Raji (cell line): Measurements from ENCODE around the gene VSX1.

Experiments used
- POLR2A ChIP-seq: IDR thresholded peaks from 2 replicates; pipeline ENCODE4 v1.6.1; 2011; ENCODE audit warnings: low read depth, low read length, control low read depth; ENCODE audit not compliant: insufficient read depth

VSX1 gene

GRCh38 chr20:25099601-25100140, 17.7 kb upstream of the VSX1 start:
- no peak for TF ChIP-seq POLR2A

- no peak for TF ChIP-seq POLR2A
Observed at GRCh38 chr20:25097498-25097897, 15.6 kb upstream of the VSX1 start.

GRCh38 chr20:25090492-25091429, 8.8 kb upstream of the VSX1 start:
- no peak for TF ChIP-seq POLR2A

GRCh38 chr20:25089662-25090061, 7.7 kb upstream of the VSX1 start:
- no peak for TF ChIP-seq POLR2A

- TF ChIP-seq POLR2A: no peak
Observed at GRCh38 chr20:25089096-25089495, 7.2 kb upstream of the VSX1 start.

GRCh38 chr20:25088267-25088666, 6.3 kb upstream of the VSX1 start:
- no peak for TF ChIP-seq POLR2A

- no peak for TF ChIP-seq POLR2A
Observed at GRCh38 chr20:25087186-25087929, 5.4 kb upstream of the VSX1 start.

- TF ChIP-seq POLR2A: no peak
Observed at GRCh38 chr20:25085756-25086495, 4.0 kb upstream of the VSX1 start.

GRCh38 chr20:25084626-25085187, 2.8 kb upstream of the VSX1 start:
- no peak for TF ChIP-seq POLR2A

GRCh38 chr20:25083773-25084625, 2.1 kb upstream of the VSX1 start:
- no peak for TF ChIP-seq POLR2A

- no peak for TF ChIP-seq POLR2A
Observed at GRCh38 chr20:25083141-25083772, 1.3 kb upstream of the VSX1 start.

GRCh38 chr20:25082498-25082873, 545 bp upstream of the VSX1 start:
- no peak for TF ChIP-seq POLR2A

- no peak for TF ChIP-seq POLR2A
Observed at GRCh38 chr20:25081065-25081729, 744 bp downstream of the VSX1 start.
